Natural killer cell treated with Interleukin-12 subunit alpha and Interleukin-12 subunit beta and Interleukin-15 and Interleukin-18, amount 100 ng/mL, for 72 hours (primary cell): ENCODE data around the gene FGF3. TPM values are rescaled to one million over a fixed set of nuclear protein-coding genes. Genes with fewer than 3 reads are reported as not detected.

Source experiments
- ATAC-seq, 2 donors: fragments of 150-1000 bp; cut with Tn5 transposase in 1 of 2; sonication (Bioruptor Pico), chemical (Tn5 transposase) in 1 of 2; 2 replicates each; pipeline ENCODE4 v1.10.0; 2021
- DNase-seq: peaks from one replicate; pipeline ENCODE4 v3.0.0; 2022; ENCODE audit warnings: low spot score
- H3K27ac Mint-ChIP-seq, 2 donors: 1 replicate in 1 of 2; 2 replicates in 1 of 2; pipeline ENCODE4 v1.8.0; 2022; ENCODE audit warnings: mixed read lengths in 2 of 2, mild to moderate bottlenecking in 1 of 2, moderate library complexity in 1 of 2
- H3K27me3 Mint-ChIP-seq, 2 donors: 1 replicate in 1 of 2; 2 replicates in 1 of 2; pipeline ENCODE4 v1.8.0; 2022; ENCODE audit warnings: mixed read lengths in 2 of 2
- H3K36me3 Mint-ChIP-seq: one replicate; pipeline ENCODE4 v1.8.0; 2022; ENCODE audit warnings: mixed read lengths
- H3K4me1 Mint-ChIP-seq, 2 donors: 1 replicate in 1 of 2; 2 replicates in 1 of 2; pipeline ENCODE4 v1.8.0; 2022; ENCODE audit warnings: low read depth in 2 of 2, mixed read lengths in 2 of 2, mild to moderate bottlenecking in 1 of 2
- H3K4me3 Mint-ChIP-seq: one replicate; pipeline ENCODE4 v1.8.0; 2022; ENCODE audit warnings: mixed read lengths
- H3K9me3 Mint-ChIP-seq: 2 replicates; pipeline ENCODE4 v1.8.0; 2022; ENCODE audit warnings: mixed read lengths
- total RNA-seq, 2 donors: library from RNA; stranded (reverse); gene quantifications; one replicate each; pipeline ENCODE4 v1.2.3, GENCODE V29; 2022

Gene FGF3
- total RNA-seq, 2 donors from 2014 or later = not detected

DNA sequence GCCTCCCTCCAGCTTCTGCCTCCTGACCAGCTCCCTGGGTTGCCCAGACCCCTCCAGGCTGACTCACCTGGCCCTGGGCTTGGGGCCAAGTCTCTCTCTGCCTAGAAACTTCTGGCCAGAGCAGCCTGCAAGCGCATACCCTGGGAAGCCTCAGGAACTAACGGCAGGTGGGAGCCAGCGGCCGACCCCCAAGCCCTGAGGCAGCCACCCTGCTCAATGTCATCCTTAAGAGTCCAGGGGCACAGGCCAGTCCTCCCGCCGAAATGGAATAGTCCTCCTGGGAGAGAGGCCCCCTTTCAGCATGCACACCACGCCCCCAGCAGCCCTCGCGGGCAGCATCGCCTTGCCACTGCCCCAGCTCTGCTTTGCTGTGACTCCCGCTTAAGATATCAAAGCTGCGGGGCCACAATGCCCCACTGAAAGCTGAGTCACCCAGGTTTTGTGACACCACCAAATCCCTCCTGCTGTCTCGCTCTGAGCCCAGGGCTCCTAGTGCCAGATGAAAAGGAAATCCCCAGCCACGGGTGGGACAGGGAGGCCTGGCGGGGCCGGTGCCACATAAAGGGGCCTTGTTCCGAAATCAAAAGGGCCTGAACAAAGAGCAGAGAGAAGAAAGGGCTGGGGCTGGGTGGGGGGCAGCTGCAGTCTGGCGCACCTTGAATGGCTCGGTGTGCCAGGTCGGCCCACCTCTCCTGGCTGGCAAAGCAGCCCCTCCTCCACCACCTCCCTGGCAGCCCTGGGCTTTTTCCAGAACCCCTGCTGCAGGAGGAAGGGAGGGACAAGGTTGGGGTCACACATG is 21.4 kb upstream of the FGF3 start:
- Mint-ChIP-seq H3K4me1 (peaks cover 9 to 11% of the 10 kb centered on the region in 2 donors), H3K27me3 (peaks cover 17 to 22% of the 10 kb centered on the region in 2 donors), H3K4me3 (no peak overlapping the region), H3K36me3 (peaks cover 6% of the 10 kb centered on the region), H3K9me3 (peaks cover 7% of the 10 kb centered on the region), H3K27ac (no peak overlapping the region)
- no peak for ATAC-seq
- DNase-seq = no peak

DNA sequence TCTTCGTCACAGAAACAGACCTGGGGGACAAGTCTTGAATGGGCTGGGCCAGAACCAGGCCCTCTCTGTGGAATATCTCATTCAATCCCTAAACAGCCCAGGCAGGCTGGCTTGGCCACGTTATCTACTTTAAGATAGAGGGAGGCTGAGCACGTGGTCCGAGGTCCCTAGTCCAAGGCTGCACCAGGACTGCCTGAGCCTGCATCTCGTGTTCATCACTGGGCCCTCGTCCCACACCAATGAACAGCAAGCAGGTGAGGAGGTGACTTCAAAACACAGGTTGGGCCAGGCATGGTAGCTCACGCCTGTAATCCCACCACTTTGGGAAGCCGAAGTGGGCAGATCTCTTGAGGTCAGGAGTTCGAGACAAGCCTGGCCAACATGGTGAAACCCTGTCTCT is 20.3 kb upstream of the FGF3 start:
- Mint-ChIP-seq H3K27ac (no peak overlapping the region), H3K4me3 (no peak overlapping the region), H3K27me3 (peaks cover 20 to 22% of the 10 kb centered on the region in 2 donors), H3K9me3 (peaks cover 7% of the 10 kb centered on the region), H3K4me1 (peaks cover 9 to 18% of the 10 kb centered on the region in 2 donors), H3K36me3 (peaks cover 6% of the 10 kb centered on the region)
- ATAC-seq = no peak
- no peak for DNase-seq

DNA sequence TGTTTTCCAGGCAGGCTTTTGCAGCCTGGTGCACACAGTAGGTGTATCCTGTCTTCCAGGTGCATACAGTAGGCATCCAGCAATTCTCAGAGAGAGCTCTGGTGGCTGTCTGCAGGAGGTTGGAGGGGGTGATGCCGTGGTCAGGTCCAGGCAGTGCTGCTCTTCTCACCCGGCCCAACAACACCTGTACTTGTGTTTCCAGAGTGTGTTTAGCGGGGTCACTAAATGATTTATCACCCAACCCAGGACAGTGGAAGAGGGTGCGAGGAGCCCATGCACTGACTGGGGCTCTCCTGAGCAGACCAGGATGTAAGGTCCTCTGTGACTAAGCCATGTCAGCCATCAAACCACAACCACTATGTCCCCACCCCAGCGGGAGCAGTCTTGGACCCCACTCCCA is 18.6 kb upstream of the FGF3 start:
- no peak overlapping the region for H3K4me3 Mint-ChIP-seq
- ATAC-seq = no peak
- H3K36me3 Mint-ChIP-seq = peaks cover 6% of the 10 kb centered on the region
- no peak overlapping the region for H3K27ac Mint-ChIP-seq
- H3K9me3 Mint-ChIP-seq = peaks cover 7% of the 10 kb centered on the region
- H3K27me3 Mint-ChIP-seq = peaks cover 24 to 31% of the 10 kb centered on the region in 2 donors
- H3K4me1 Mint-ChIP-seq = peaks cover 9 to 18% of the 10 kb centered on the region in 2 donors
- DNase-seq = no peak

GRCh38 chr11:69836401-69836800 is 17.2 kb upstream of the FGF3 start:
- Mint-ChIP-seq H3K27me3 (peaks cover 28 to 39% of the 10 kb centered on the region in 2 donors), H3K36me3 (peaks cover 4% of the 10 kb centered on the region), H3K4me1 (peaks cover 5 to 15% of the 10 kb centered on the region in 2 donors), H3K27ac (no peak overlapping the region), H3K4me3 (no peak overlapping the region), H3K9me3 (peaks cover 4% of the 10 kb centered on the region)
- ATAC-seq = no peak
- no peak for DNase-seq

- Mint-ChIP-seq H3K4me3 (no peak overlapping the region), H3K27me3 (peaks cover 23 to 34% of the 10 kb centered on the region in 2 donors), H3K36me3 (no peaks in the 10 kb centered on the region), H3K9me3 (no peaks in the 10 kb centered on the region), H3K4me1 (peaks cover 0 to 11% of the 10 kb centered on the region in 2 donors), H3K27ac (no peak overlapping the region)
- peak in 1 of 2 donors; percentile 61 for ATAC-seq
- no peak for DNase-seq
These were observed 15.9 kb upstream of the FGF3 start for GRCh38 chr11:69834811-69835800.

GRCh38 chr11:69834251-69834650 is 15.0 kb upstream of the FGF3 start:
- Mint-ChIP-seq H3K4me3 (no peak overlapping the region), H3K4me1 (peaks cover 0 to 11% of the 10 kb centered on the region in 2 donors), H3K36me3 (no peaks in the 10 kb centered on the region), H3K27me3 (peaks cover 23 to 34% of the 10 kb centered on the region in 2 donors), H3K27ac (no peak overlapping the region), H3K9me3 (no peaks in the 10 kb centered on the region)
- no peak for DNase-seq
- ATAC-seq = no peak

- Mint-ChIP-seq H3K4me3 (no peak overlapping the region), H3K27me3 (peaks cover 21 to 27% of the 10 kb centered on the region in 2 donors), H3K27ac (no peak overlapping the region), H3K36me3 (no peaks in the 10 kb centered on the region), H3K9me3 (no peaks in the 10 kb centered on the region), H3K4me1 (peaks cover 0 to 11% of the 10 kb centered on the region in 2 donors)
- DNase-seq (no peak), ATAC-seq (peak in 1 of 2 donors; percentile 45)
These were observed 13.6 kb upstream of the FGF3 start for GRCh38 chr11:69832561-69833413.

DNA sequence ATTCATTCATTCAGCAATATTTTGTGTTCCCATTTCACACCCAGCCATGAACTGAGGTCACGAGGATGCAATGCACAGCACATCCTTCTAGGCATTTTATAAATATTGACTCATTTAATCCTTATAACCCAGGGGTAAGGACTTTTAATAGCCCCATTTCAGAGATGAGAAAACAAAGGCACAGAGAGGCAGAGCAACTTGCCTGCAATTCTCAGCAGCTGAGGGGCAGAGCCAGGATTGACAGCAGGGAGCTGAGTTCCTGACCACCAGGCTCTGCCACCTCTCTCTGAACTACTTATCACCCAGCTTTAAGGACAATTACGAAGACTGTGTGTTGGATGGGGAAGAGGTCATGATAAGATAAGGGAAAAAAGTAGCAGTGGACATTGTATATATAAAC is 12.8 kb upstream of the FGF3 start:
- ATAC-seq (no peak), DNase-seq (no peak)
- Mint-ChIP-seq H3K4me3 (no peak overlapping the region), H3K27ac (no peak overlapping the region), H3K9me3 (no peaks in the 10 kb centered on the region), H3K27me3 (peaks cover 21 to 27% of the 10 kb centered on the region in 2 donors), H3K36me3 (no peaks in the 10 kb centered on the region), H3K4me1 (peaks cover 0 to 11% of the 10 kb centered on the region in 2 donors)

- Mint-ChIP-seq H3K4me1 (peaks cover 0 to 4% of the 10 kb centered on the region in 2 donors), H3K36me3 (no peaks in the 10 kb centered on the region), H3K27me3 (peaks cover 21 to 22% of the 10 kb centered on the region in 2 donors), H3K9me3 (no peaks in the 10 kb centered on the region), H3K4me3 (no peak overlapping the region), H3K27ac (no peak overlapping the region)
- no peak for DNase-seq
- ATAC-seq = no peak
These were observed 10.9 kb upstream of the FGF3 start for GRCh38 chr11:69830086-69830485.

- Mint-ChIP-seq H3K4me3 (no peak overlapping the region), H3K9me3 (no peaks in the 10 kb centered on the region)
These were observed 9.7 kb upstream of the FGF3 start for GRCh38 chr11:69828971-69829344.

GRCh38 chr11:69828276-69828970 is 9.2 kb upstream of the FGF3 start:
- no peak for ATAC-seq
- Mint-ChIP-seq H3K9me3 (no peaks in the 10 kb centered on the region), H3K36me3 (no peaks in the 10 kb centered on the region), H3K4me1 (no peaks in the 10 kb centered on the region), H3K27me3 (peaks cover 17 to 18% of the 10 kb centered on the region in 2 donors), H3K4me3 (no peak overlapping the region), H3K27ac (no peak overlapping the region)
- no peak for DNase-seq

More at GRCh38 chr11:69828971-69829344, 9.7 kb upstream of the FGF3 start:
- peaks cover 19 to 21% of the 10 kb centered on the region in 2 donors for H3K27me3 Mint-ChIP-seq
- ATAC-seq = no peak
- no peak for DNase-seq
- H3K4me1 Mint-ChIP-seq = no peaks in the 10 kb centered on the region
- no peaks in the 10 kb centered on the region for H3K36me3 Mint-ChIP-seq
- H3K27ac Mint-ChIP-seq = no peak overlapping the region

- Mint-ChIP-seq H3K9me3 (no peaks in the 10 kb centered on the region), H3K4me3 (no peak overlapping the region), H3K27ac (no peak overlapping the region), H3K27me3 (peaks cover 3 to 16% of the 10 kb centered on the region in 2 donors), H3K36me3 (no peaks in the 10 kb centered on the region), H3K4me1 (no peaks in the 10 kb centered on the region)
- DNase-seq (peak; percentile 16), ATAC-seq (no peak)
These were observed 7.6 kb upstream of the FGF3 start for GRCh38 chr11:69826773-69827172.

DNA sequence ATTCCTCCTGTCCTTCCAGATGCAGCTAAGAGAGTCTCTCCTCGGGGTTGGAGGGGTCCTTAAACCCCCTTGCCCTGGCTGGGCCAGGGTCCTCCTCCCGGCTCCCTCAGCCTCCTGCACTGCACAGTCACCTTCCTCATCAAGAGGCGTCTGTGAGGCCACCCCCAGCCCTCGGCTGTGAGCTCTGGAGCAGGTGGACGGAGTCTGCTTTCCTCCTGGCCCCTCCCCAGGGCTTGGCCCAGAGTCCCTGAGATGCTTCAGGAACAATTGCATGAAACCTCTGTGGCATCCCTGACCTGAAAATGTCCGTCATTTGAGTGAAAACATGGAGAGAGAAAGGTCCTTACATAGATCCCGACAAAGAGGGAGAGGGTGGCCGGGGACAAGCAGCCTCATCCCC is 6.7 kb upstream of the FGF3 start:
- DNase-seq (peak; percentile 2), ATAC-seq (no peak)
- Mint-ChIP-seq H3K9me3 (no peaks in the 10 kb centered on the region), H3K27me3 (peaks cover 2 to 16% of the 10 kb centered on the region in 2 donors), H3K27ac (no peak overlapping the region), H3K36me3 (no peaks in the 10 kb centered on the region), H3K4me1 (no peaks in the 10 kb centered on the region), H3K4me3 (no peak overlapping the region)
